OCI-LY3 (cell line): ENCODE data around the gene SFMBT1.

ENCODE experiments used
- H2AFZ ChIP-seq: fragments of 200-600, 300-600 bp; shearing (Covaris generic); 2 replicates; pipeline ENCODE4 v1.6.0; 2014; ENCODE audit warnings: antibody characterized with exemption, low read depth, low read length
- H3K27ac ChIP-seq: fragments of 200-600, 300-600 bp; sonication (generic); 2 replicates; pipeline ENCODE4 v1.5.1; 2014; ENCODE audit warnings: mild to moderate bottlenecking, low read length, moderate library complexity, mixed read lengths
- H3K27me3 ChIP-seq: fragments of 200-600, 300-600 bp; sonication (generic); 2 replicates; pipeline ENCODE4 v1.6.1; 2014; ENCODE audit warnings: low read depth, low read length, mixed read lengths
- H3K36me3 ChIP-seq: fragments of 200-600, 300-600 bp; sonication (generic); replicated peaks from 2 replicates; pipeline ENCODE3; 2014; ENCODE audit warnings: low read depth, low read length, mixed read lengths
- H3K4me1 ChIP-seq: fragments of 300-600, 200-600 bp; sonication (generic); 2 replicates; pipeline ENCODE4 v1.6.1; 2014; ENCODE audit warnings: low read length, mixed read lengths
- H3K4me2 ChIP-seq: fragments of 200-600, 300-600 bp; sonication (generic); 2 replicates; pipeline ENCODE4 v1.6.1; 2014; ENCODE audit warnings: low read length, mixed read lengths
- H3K4me3 ChIP-seq: fragments of 300-600, 200-600 bp; sonication (generic); 2 replicates; pipeline ENCODE4 v1.5.1; 2014; ENCODE audit warnings: antibody characterized with exemption, mild to moderate bottlenecking, low read length, moderate library complexity
- H3K79me2 ChIP-seq: fragments of 300-600, 200-600 bp; shearing (Covaris generic); 2 replicates; pipeline ENCODE4 v1.6.1; 2014; ENCODE audit warnings: mild to moderate bottlenecking, low read length, mixed read lengths
- H3K9ac ChIP-seq: fragments of 300-600, 200-600 bp; shearing (Covaris generic); 2 replicates; pipeline ENCODE4 v1.6.0; 2014; ENCODE audit warnings: mild to moderate bottlenecking, low read length, moderate library complexity
- H3K9me3 ChIP-seq: fragments of 200-600, 300-600 bp; shearing (Covaris generic); 2 replicates; pipeline ENCODE4 v1.6.1; 2014; ENCODE audit warnings: low read length, mixed read lengths; ENCODE audit not compliant: insufficient read depth
- H4K20me1 ChIP-seq: fragments of 200-600, 300-600 bp; sonication (generic); 2 replicates; pipeline ENCODE4 v1.6.1; 2016; ENCODE audit warnings: low read length, mixed read lengths; ENCODE audit not compliant: insufficient read depth
- CTCF ChIP-seq: fragments of 200-600, 300-600 bp; sonication (generic); IDR thresholded peaks from 2 replicates; pipeline ENCODE4 v1.5.1; 2014; ENCODE audit warnings: antibody characterized with exemption, low read length, low read depth
- EZH2phosphoT487 ChIP-seq: fragments of 200-600 bp; shearing (Covaris generic); IDR thresholded peaks from 2 replicates; pipeline ENCODE4 v1.6.1; 2018; ENCODE audit warnings: antibody characterized with exemption, mixed run types, low read depth

Gene SFMBT1

DNA sequence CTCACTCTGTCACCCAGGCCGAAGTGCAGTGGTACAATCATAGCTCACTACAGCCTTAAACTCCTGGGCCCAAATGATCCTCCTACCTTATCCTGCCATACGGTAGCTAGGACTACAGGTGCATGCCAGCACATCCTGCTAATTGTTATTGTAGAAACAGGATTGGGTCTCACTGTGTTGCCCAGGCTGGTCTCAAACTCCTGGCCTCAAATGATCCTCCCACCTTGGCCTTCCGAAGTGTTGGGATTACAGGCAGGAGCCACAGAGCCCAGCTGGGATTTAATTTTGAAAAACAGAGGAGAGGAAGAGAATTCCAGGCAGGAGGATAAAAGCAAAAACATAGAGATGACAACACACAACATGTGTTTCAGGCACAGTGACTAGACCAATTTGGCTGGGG lies 40.5 kb downstream of the SFMBT1 start:
- Histone ChIP-seq H3K79me2 (peaks cover 7% of the 10 kb centered on the region; the same call in 1 of the 2 replicates), H3K36me3 (no peaks in the 10 kb centered on the region), H3K4me1 (no peaks in the 10 kb centered on the region), H4K20me1 (no peaks in the 10 kb centered on the region), H2AFZ (no peak overlapping the region), H3K4me2 (no peak overlapping the region), H3K9me3 (no peaks in the 10 kb centered on the region), H3K27me3 (no peaks in the 10 kb centered on the region), H3K9ac (no peak overlapping the region), H3K4me3 (no peak overlapping the region), H3K27ac (no peak overlapping the region)
- TF ChIP-seq CTCF (no peak), EZH2phosphoT487 (no peak)

GRCh38 chr3:53003320-53003719 lies 42.6 kb downstream of the SFMBT1 start:
- Histone ChIP-seq H3K4me3 (no peak overlapping the region), H4K20me1 (no peaks in the 10 kb centered on the region), H3K4me2 (no peak overlapping the region), H3K27ac (no peak overlapping the region), H2AFZ (no peak overlapping the region), H3K4me1 (no peaks in the 10 kb centered on the region), H3K9me3 (no peaks in the 10 kb centered on the region), H3K9ac (no peak overlapping the region), H3K36me3 (no peaks in the 10 kb centered on the region), H3K79me2 (peaks cover 7% of the 10 kb centered on the region; the same call in 1 of the 2 replicates), H3K27me3 (no peaks in the 10 kb centered on the region)
- no peak for TF ChIP-seq EZH2phosphoT487
- no peak for TF ChIP-seq CTCF

DNA sequence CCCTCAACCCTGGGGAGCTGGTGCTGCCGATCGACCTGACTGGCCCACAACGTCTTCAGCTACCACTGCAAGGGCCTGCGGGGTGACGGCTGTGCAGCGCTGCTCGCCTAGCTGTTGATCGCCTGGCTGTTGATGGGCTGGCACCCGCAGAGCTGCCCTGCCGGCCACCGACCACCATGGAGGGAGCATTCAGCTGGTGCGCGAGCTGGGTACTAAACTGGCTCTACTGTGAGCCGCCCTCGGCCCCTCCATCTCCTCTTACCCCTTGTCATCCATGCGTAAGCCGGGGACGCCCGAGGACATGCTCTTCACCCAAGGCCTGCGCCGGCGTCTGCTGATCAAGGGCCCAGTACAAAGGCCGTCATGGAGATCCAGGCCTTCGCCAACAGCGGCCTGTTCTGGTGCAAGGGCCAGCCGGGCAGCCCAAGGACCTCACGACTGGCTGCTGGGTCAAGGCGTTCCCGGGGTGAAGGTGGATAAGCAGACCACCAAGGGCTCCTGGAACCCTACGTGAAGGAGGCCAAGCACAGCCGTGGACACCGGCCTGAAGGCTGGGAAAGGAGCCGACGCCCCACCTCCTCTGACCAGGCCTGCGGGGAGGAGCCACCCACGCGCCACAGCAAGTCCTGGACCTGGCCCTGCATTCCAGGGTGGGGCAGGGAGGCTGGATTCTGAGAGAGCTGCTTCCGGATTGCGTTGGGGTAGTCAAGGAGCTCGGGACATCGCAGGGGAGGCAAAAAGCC lies 46.9 kb downstream of the SFMBT1 start:
- H3K27ac ChIP-seq: no peak overlapping the region
- H3K27me3 ChIP-seq: no peaks in the 10 kb centered on the region
- no peak overlapping the region for H3K4me2 ChIP-seq
- H3K4me1 ChIP-seq: no peaks in the 10 kb centered on the region
- no peak for TF ChIP-seq EZH2phosphoT487
- no peak for TF ChIP-seq CTCF
- no peak overlapping the region for H3K9ac ChIP-seq
- H4K20me1 ChIP-seq: no peaks in the 10 kb centered on the region
- no peak overlapping the region for H3K4me3 ChIP-seq
- no peak overlapping the region for H2AFZ ChIP-seq
- peaks cover 3% of the 10 kb centered on the region; the same call in 1 of the 2 replicates for H3K79me2 ChIP-seq
- H3K36me3 ChIP-seq: no peaks in the 10 kb centered on the region
- no peaks in the 10 kb centered on the region for H3K9me3 ChIP-seq

DNA sequence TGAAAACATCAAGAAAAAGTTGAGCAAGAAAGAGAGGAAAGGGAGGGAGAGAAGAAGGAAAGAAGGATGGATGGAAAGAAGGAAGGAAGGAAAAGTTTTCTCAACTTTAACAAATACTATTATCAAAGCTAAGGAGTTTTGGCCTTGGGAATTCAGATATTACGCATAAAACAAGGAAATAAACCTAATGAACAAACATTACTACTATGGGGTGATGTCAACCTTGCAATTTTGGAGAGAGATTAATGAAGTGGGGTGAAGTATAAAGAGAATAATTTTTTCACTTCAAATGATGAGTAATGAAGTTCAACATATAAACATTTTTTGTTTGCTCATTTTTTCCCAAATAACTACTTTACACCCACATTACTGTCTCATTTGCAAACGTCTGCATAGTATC lies 55.2 kb downstream of the SFMBT1 start:
- Histone ChIP-seq H3K36me3 (no peaks in the 10 kb centered on the region), H3K27me3 (no peaks in the 10 kb centered on the region), H3K9me3 (no peaks in the 10 kb centered on the region), H2AFZ (no peak overlapping the region), H3K4me2 (no peak overlapping the region), H3K27ac (no peak overlapping the region), H3K4me3 (no peak overlapping the region), H3K4me1 (no peaks in the 10 kb centered on the region), H3K79me2 (peaks cover 6% of the 10 kb centered on the region; the same call in 1 of the 2 replicates), H3K9ac (no peak overlapping the region), H4K20me1 (no peaks in the 10 kb centered on the region)
- no peak for TF ChIP-seq CTCF
- TF ChIP-seq EZH2phosphoT487: no peak
